OCI-LY1 (cell line): ENCODE measurements around the gene PTPN4.

ENCODE experiments used
- EZH2 ChIP-seq: fragments of 200-600 bp; sonication (generic), shearing (Covaris generic); IDR thresholded peaks from 2 replicates; pipeline ENCODE4 v1.8.0; 2017; ENCODE audit warnings: borderline replicate concordance, mixed run types, mild to moderate bottlenecking, antibody characterized with exemption, low read length, moderate library complexity, mixed read lengths
- TF ChIP-seq, protein P1 (sequence below): fragments of 200-600 bp; sonication (generic), shearing (Covaris generic); IDR thresholded peaks from 2 replicates; pipeline ENCODE4 v1.5.1; 2017; ENCODE audit warnings: mild to moderate bottlenecking, antibody characterized with exemption, low read length, moderate library complexity, mixed read lengths

DNA sequence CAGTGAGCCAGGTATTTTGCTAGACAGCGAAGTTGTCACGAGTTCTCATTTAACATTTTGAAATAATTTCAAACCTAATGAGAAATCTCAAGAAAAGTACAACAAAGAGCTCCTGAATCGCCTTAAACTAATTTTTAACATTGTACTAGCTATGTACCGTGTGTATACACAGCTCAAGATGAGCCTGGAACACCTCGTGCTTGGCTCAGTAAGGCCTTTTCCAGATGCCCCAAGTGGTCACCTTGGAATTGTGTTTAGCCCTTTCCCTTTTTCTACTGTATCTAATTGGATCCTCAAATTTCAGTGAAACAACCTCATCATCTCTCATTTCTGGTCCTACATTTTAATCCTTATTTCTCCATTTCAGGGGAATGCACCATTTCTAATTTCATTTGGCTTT, 7.2 kb downstream of the PTPN4 start:
- no peak for TF ChIP-seq EZH2
- TF ChIP-seq, protein P1, sequence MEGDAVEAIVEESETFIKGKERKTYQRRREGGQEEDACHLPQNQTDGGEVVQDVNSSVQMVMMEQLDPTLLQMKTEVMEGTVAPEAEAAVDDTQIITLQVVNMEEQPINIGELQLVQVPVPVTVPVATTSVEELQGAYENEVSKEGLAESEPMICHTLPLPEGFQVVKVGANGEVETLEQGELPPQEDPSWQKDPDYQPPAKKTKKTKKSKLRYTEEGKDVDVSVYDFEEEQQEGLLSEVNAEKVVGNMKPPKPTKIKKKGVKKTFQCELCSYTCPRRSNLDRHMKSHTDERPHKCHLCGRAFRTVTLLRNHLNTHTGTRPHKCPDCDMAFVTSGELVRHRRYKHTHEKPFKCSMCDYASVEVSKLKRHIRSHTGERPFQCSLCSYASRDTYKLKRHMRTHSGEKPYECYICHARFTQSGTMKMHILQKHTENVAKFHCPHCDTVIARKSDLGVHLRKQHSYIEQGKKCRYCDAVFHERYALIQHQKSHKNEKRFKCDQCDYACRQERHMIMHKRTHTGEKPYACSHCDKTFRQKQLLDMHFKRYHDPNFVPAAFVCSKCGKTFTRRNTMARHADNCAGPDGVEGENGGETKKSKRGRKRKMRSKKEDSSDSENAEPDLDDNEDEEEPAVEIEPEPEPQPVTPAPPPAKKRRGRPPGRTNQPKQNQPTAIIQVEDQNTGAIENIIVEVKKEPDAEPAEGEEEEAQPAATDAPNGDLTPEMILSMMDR: no peak
